Measurements from ENCODE around the gene ACACB. TPM values are rescaled to one million over a fixed set of nuclear protein-coding genes. Genes with fewer than 3 reads are reported as not detected.

ACACB gene
- polyA plus RNA-seq, 1 donor from 2014 or later: 0.22 TPM

- Histone ChIP-seq H3K9me2 (ENCODE audit: insufficient read depth, low read length) (no peaks in the 10 kb centered on the region), H3K9ac (ENCODE audit: low read length) (no peak overlapping the region), H3K4me2 (ENCODE audit: low read length) (no peak overlapping the region), H3K79me2 (replicated peaks; ENCODE audit: insufficient read depth, low read length) (no peaks in the 10 kb centered on the region), H3K36me3 (ENCODE audit: insufficient read depth, low read length) (no peaks in the 10 kb centered on the region), H3K27ac (ENCODE audit: low read length) (no peak overlapping the region), H3F3A (ENCODE audit: insufficient read depth, low read length, poor library complexity, severe bottlenecking) (no peaks in the 10 kb centered on the region), H3K4me3 (ENCODE audit: low read length) (no peak overlapping the region), H4K20me1 (ENCODE audit: insufficient read depth) (no peaks in the 10 kb centered on the region), H3K27me3 (ENCODE audit: insufficient read depth, low read depth, low read length) (no peaks in the 10 kb centered on the region), H2AFZ (ENCODE audit: low read depth, low read length) (no peak overlapping the region), H3K9me3 (ENCODE audit: low read length) (no peaks in the 10 kb centered on the region)
- no peak for TF ChIP-seq MXI1 (conservative IDR thresholded peaks at IDR 0.05; ENCODE audit: poor library complexity, severe bottlenecking)
- no peak for TF ChIP-seq REST (IDR thresholded peaks at IDR 0.05; ENCODE audit: borderline replicate concordance)
- no peak for TF ChIP-seq TAF1 (IDR thresholded peaks at IDR 0.05; ENCODE audit: low read depth)
- TF ChIP-seq RAD21 (conservative IDR thresholded peaks at IDR 0.05): no peak
- TF ChIP-seq EZH2 (IDR thresholded peaks at IDR 0.05; ENCODE audit: borderline replicate concordance, insufficient read depth, low read length, poor library complexity, severe bottlenecking): no peak
- TF ChIP-seq CTCF (IDR thresholded peaks at IDR 0.05; ENCODE audit: poor library complexity, severe bottlenecking): no peak
- TF ChIP-seq SMC3 (conservative IDR thresholded peaks at IDR 0.05; ENCODE audit: poor library complexity): no peak
- no peak for TF ChIP-seq POLR2AphosphoS5 (IDR thresholded peaks at IDR 0.05)
- no peak for TF ChIP-seq EP300 (conservative IDR thresholded peaks at IDR 0.05; ENCODE audit: poor library complexity, severe bottlenecking)
These were observed 179.5 kb downstream of the ACACB start for GRCh38 chr12:109295764-109296425.

- no peak overlapping the region for H2AFZ ChIP-seq (ENCODE audit: low read depth, low read length)
- H4K20me1 ChIP-seq (ENCODE audit: insufficient read depth): no peaks in the 10 kb centered on the region
- TF ChIP-seq TAF1 (IDR thresholded peaks at IDR 0.05; ENCODE audit: low read depth) (no peak), MXI1 (conservative IDR thresholded peaks at IDR 0.05; ENCODE audit: poor library complexity, severe bottlenecking) (no peak), SMC3 (conservative IDR thresholded peaks at IDR 0.05; ENCODE audit: poor library complexity) (no peak), RAD21 (conservative IDR thresholded peaks at IDR 0.05) (no peak), CTCF (IDR thresholded peaks at IDR 0.05; ENCODE audit: poor library complexity, severe bottlenecking) (no peak), REST (IDR thresholded peaks at IDR 0.05; ENCODE audit: borderline replicate concordance) (no peak), EZH2 (IDR thresholded peaks at IDR 0.05; ENCODE audit: borderline replicate concordance, insufficient read depth, low read length, poor library complexity, severe bottlenecking) (no peak), POLR2AphosphoS5 (IDR thresholded peaks at IDR 0.05) (no peak), EP300 (conservative IDR thresholded peaks at IDR 0.05; ENCODE audit: poor library complexity, severe bottlenecking) (no peak)
- H3K4me2 ChIP-seq (ENCODE audit: low read length): no peak overlapping the region
- no peak overlapping the region for H3K9ac ChIP-seq (ENCODE audit: low read length)
- H3K9me3 ChIP-seq (ENCODE audit: low read length): no peaks in the 10 kb centered on the region
- H3K79me2 ChIP-seq (replicated peaks; ENCODE audit: insufficient read depth, low read length): no peaks in the 10 kb centered on the region
- no peaks in the 10 kb centered on the region for H3F3A ChIP-seq (ENCODE audit: insufficient read depth, low read length, poor library complexity, severe bottlenecking)
- no peak overlapping the region for H3K27ac ChIP-seq (ENCODE audit: low read length)
- H3K9me2 ChIP-seq (ENCODE audit: insufficient read depth, low read length): no peaks in the 10 kb centered on the region
- no peaks in the 10 kb centered on the region for H3K36me3 ChIP-seq (ENCODE audit: insufficient read depth, low read length)
- no peak overlapping the region for H3K4me3 ChIP-seq (ENCODE audit: low read length)
- H3K27me3 ChIP-seq (ENCODE audit: insufficient read depth, low read depth, low read length): no peaks in the 10 kb centered on the region
These were observed 180.0 kb downstream of the ACACB start for GRCh38 chr12:109296431-109296830.

All from neural cell (in vitro differentiated cells).